Measurements from ENCODE around the gene GAS7. TPM values are rescaled to one million over a fixed set of nuclear protein-coding genes. Genes with fewer than 3 reads are reported as not detected.

Gene GAS7
- total and polyA plus RNA-seq, 10 of the 15 experiments (the other 5 are each of a cell fraction or from before 2014, with no cell fraction given) = 2.3 to 53.4 (median 24.0) TPM

DNA sequence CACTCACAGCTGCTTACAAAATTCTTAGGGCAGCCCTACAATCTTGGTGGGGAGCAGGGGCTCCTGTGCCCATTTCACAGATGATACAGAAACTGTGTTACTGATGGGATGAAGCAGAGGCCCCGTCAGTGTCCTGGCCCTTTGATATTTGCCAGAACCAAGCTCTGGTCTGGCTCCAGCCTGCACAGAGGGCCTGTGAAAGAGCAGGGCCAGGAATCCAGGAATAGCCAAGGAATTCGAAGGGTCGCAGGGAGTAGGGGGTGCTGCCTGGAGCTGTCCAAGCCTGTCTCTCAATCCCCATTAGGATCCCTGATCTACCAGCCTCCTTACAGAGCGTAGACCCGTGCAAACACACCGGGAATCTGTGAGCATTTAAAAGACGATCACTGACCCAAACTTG, 207.1 kb downstream of the GAS7 start:
- ATAC-seq (no peak), FAIRE-seq (no peak), DNase-seq (ENCODE audit: low read depth, low spot score) (no peak)
- ChIA-PET SMC1A (ENCODE audit: uncharacterized antibody, unreplicated experiment) (no interaction called here), RAD21 (ENCODE audit: unreplicated experiment) (no interaction called here), CTCF (interaction anchor here (1.1 kb wide), 1 partner anchor 25 kb away, joined by 4 read pairs; no protein-coding TSS in a partner anchor), POLR2A (no interaction called here)
- no peak overlapping the region for H3K4me3 ChIP-seq
- no peak overlapping the region for H3K27ac ChIP-seq (ENCODE audit: control insufficient read depth, insufficient read depth)
- intact Hi-C loops (cut with micrococcal nuclease; ENCODE audit: unreplicated experiment) = no loop called here
- H3K4me1 ChIP-seq (ENCODE audit: control insufficient read depth, insufficient read depth, low read length) = peaks cover 4% of the 10 kb centered on the region; the same call in 1 of the 2 replicates
- no peaks in the 10 kb centered on the region; the same call in 2 of the 3 replicates for H3K9me3 ChIP-seq (replicated peaks; ENCODE audit: control insufficient read depth, insufficient read depth, low read length)
- H3K4me2 ChIP-seq (ENCODE audit: control insufficient read depth, insufficient read depth) = no peak overlapping the region
- TF ChIP-seq POLR2A (IDR thresholded peaks at IDR 0.05; ENCODE audit: low read depth, low read length) (no peak), STAT1 (conservative IDR thresholded peaks at IDR 0.05) (no peak), SP1 (IDR thresholded peaks at IDR 0.05; ENCODE audit: low read depth, low read length) (no peak), BCL11A (IDR thresholded peaks at IDR 0.05; ENCODE audit: low read depth, low read length) (no peak)
- TF ChIP-seq, protein P1, sequence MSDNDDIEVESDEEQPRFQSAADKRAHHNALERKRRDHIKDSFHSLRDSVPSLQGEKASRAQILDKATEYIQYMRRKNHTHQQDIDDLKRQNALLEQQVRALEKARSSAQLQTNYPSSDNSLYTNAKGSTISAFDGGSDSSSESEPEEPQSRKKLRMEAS (IDR thresholded peaks at IDR 0.05; ENCODE audit: low read depth, low read length) = no peak
- TF ChIP-seq, protein P2, sequence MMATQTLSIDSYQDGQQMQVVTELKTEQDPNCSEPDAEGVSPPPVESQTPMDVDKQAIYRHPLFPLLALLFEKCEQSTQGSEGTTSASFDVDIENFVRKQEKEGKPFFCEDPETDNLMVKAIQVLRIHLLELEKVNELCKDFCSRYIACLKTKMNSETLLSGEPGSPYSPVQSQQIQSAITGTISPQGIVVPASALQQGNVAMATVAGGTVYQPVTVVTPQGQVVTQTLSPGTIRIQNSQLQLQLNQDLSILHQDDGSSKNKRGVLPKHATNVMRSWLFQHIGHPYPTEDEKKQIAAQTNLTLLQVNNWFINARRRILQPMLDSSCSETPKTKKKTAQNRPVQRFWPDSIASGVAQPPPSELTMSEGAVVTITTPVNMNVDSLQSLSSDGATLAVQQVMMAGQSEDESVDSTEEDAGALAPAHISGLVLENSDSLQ (IDR thresholded peaks at IDR 0.05) = no peak
- no peak overlapping the region for H2AFZ ChIP-seq (ENCODE audit: control insufficient read depth, low read depth, low read length)
- H3K36me3 ChIP-seq (ENCODE audit: control insufficient read depth in 2 of 2, insufficient read depth in 2 of 2, low read length in 1 of 2) = no peaks in the 10 kb centered on the region
- H4K20me1 ChIP-seq (ENCODE audit: control insufficient read depth, insufficient read depth) = no peaks in the 10 kb centered on the region
- WGBS (ENCODE audit: insufficient coverage, insufficient replicate concordance, low lambda C conversion rate, missing lambda C conversion rate) = 90% methylated on average over 7 of the region's 7 CpGs
- no peaks in the 10 kb centered on the region; the same call in 1 of the 2 replicates for H3K79me2 ChIP-seq (ENCODE audit: control insufficient read depth, insufficient read depth, low read length)
- no peaks in the 10 kb centered on the region for H3K27me3 ChIP-seq (replicated peaks in 1 of 2; ENCODE audit: control insufficient read depth in 2 of 2, insufficient read depth in 2 of 2, low read length in 1 of 2)
- in situ Hi-C loops (cut with MboI) = no loop called here
- H3K9ac ChIP-seq (ENCODE audit: control insufficient read depth, insufficient read depth, low read length) = no peak overlapping the region
- no TSS peak for BruUV-seq (replicated peaks)
